Measurements from ENCODE around the gene GPATCH8.

DNA sequence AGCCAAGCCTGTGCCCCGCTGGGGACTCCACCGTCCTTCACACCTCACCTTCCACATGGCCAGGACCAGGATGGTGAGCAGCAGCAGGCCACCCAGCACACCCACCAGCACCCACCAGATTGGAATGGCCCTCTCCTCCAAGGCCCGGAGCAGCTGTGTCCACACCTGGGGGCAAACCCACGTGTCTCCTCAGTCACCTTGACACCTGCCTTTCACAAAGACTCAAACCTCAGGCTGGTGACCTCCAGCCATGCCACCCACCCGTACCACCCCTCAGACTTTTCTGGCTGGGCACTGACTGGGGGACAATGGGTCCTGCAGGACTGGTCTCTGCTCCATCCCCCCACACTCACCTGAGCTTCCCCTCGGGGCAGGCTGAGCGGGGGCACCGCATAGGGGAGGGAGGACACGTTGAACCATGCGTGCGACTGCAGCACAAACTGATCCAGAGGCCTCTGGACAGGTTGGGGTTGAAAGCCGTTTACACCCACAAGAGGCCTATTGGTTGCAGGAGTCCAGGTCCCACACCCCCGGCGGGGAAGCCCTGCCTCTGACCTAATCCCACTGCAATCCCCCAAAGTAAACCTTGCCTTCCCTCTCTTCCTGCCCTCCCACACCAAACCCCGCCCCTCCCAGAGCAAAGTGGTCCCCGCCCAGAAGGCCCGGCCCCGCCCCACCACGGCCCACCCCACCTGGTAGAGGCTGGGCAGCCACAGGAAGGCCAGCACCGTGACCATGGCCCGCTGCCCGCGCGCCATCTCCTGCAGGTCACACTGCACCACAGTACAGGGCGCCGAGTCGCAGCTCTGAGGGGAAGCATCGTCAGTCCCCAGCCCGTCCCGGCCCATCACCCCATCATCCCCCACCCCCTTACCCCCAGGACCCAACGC is 128.7 kb downstream of the GPATCH8 start:
- TF ChIP-seq EGR1 (IDR thresholded peaks at IDR 0.05; ENCODE audit: borderline replicate concordance, low read depth, low read length) (no peak), POLR2AphosphoS5 (IDR thresholded peaks at IDR 0.05; ENCODE audit: low read depth, low read length) (no peak), EZH2 (IDR thresholded peaks at IDR 0.05; ENCODE audit: low read depth, low read length, severe bottlenecking) (no peak), BACH1 (IDR thresholded peaks at IDR 0.05; ENCODE audit: low read length) (no peak), BCL11A (IDR thresholded peaks at IDR 0.05; ENCODE audit: low read depth in 2 of 2, low read length in 2 of 2) (no peak)
- TF ChIP-seq, protein P1, sequence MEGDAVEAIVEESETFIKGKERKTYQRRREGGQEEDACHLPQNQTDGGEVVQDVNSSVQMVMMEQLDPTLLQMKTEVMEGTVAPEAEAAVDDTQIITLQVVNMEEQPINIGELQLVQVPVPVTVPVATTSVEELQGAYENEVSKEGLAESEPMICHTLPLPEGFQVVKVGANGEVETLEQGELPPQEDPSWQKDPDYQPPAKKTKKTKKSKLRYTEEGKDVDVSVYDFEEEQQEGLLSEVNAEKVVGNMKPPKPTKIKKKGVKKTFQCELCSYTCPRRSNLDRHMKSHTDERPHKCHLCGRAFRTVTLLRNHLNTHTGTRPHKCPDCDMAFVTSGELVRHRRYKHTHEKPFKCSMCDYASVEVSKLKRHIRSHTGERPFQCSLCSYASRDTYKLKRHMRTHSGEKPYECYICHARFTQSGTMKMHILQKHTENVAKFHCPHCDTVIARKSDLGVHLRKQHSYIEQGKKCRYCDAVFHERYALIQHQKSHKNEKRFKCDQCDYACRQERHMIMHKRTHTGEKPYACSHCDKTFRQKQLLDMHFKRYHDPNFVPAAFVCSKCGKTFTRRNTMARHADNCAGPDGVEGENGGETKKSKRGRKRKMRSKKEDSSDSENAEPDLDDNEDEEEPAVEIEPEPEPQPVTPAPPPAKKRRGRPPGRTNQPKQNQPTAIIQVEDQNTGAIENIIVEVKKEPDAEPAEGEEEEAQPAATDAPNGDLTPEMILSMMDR (IDR thresholded peaks at IDR 0.05; ENCODE audit: control extremely low read depth in 1 of 3, insufficient read depth in 1 of 3, low read depth in 1 of 3, low read length in 3 of 3), result no peak
- TF ChIP-seq, protein P2, sequence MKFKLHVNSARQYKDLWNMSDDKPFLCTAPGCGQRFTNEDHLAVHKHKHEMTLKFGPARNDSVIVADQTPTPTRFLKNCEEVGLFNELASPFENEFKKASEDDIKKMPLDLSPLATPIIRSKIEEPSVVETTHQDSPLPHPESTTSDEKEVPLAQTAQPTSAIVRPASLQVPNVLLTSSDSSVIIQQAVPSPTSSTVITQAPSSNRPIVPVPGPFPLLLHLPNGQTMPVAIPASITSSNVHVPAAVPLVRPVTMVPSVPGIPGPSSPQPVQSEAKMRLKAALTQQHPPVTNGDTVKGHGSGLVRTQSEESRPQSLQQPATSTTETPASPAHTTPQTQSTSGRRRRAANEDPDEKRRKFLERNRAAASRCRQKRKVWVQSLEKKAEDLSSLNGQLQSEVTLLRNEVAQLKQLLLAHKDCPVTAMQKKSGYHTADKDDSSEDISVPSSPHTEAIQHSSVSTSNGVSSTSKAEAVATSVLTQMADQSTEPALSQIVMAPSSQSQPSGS (IDR thresholded peaks at IDR 0.05; ENCODE audit: low read length), result no peak
- TF ChIP-seq, protein P3, sequence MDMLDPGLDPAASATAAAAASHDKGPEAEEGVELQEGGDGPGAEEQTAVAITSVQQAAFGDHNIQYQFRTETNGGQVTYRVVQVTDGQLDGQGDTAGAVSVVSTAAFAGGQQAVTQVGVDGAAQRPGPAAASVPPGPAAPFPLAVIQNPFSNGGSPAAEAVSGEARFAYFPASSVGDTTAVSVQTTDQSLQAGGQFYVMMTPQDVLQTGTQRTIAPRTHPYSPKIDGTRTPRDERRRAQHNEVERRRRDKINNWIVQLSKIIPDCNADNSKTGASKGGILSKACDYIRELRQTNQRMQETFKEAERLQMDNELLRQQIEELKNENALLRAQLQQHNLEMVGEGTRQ (IDR thresholded peaks at IDR 0.05; ENCODE audit: low read length), result no peak

Measured in H1 (cell line).